ENCODE measurements around the gene GRM5. TPM values are rescaled to one million over a fixed set of nuclear protein-coding genes. Genes with fewer than 3 reads are reported as not detected.
"Not testable (repeated sequence)": the region's sequence is repeated elsewhere in the genome, so short reads cannot be mapped to it uniquely, and the experiment has no call there.

GRM5 gene
- total and polyA plus RNA-seq, 4 donors = not detected

DNA sequence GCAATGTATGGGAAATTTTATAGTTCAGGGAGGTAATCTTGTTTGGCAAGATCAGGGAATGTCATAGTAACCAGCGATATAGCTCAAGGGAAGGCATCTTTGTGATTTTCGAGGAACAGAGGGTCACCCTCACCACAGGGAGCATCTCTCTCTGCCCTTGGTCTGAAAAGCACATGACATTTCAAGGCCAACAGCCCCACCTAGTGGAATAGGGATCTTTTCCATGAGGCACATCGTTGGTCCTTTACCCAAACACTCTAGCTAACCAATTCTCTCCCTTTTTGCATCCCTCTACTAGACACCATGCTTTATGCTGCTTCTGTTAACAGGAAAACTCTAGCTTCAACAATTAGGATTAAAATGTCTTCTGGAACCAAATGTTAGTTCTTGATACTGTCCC is 179.0 kb downstream of the GRM5 start:
- no peak for DNase-seq (ENCODE audit: low spot score)
- Histone ChIP-seq H3K4me3 (ENCODE audit: low read depth in 1 of 3, low read length in 3 of 3) (no peak overlapping the region), H3K9ac (ENCODE audit: low read depth in 1 of 2, low read length in 2 of 2) (no peak overlapping the region), H3K27ac (ENCODE audit: low read depth in 1 of 2, low read length in 2 of 2) (no peak overlapping the region), H3K4me1 (ENCODE audit: control insufficient read depth in 4 of 4, insufficient read depth in 4 of 4, low read length in 3 of 4) (no peaks in the 10 kb centered on the region), H3K36me3 (ENCODE audit: control insufficient read depth in 4 of 4, insufficient read depth in 3 of 4, low read depth in 1 of 4, low read length in 3 of 4) (no peaks in the 10 kb centered on the region), H3K27me3 (ENCODE audit: control insufficient read depth in 4 of 4, insufficient read depth in 4 of 4, low read length in 3 of 4) (no peaks in the 10 kb centered on the region), H3K9me3 (ENCODE audit: control insufficient read depth in 4 of 4, low read length in 3 of 4) (no peaks in the 10 kb centered on the region)
- 48% methylated on average over 3 of the region's 3 CpGs for WGBS
- TF ChIP-seq RAD21 (IDR thresholded peaks at IDR 0.05) = peak; percentile 81 to 87
- TF ChIP-seq NR2F2 (IDR thresholded peaks at IDR 0.05) = no peak
- TF ChIP-seq, protein P1, sequence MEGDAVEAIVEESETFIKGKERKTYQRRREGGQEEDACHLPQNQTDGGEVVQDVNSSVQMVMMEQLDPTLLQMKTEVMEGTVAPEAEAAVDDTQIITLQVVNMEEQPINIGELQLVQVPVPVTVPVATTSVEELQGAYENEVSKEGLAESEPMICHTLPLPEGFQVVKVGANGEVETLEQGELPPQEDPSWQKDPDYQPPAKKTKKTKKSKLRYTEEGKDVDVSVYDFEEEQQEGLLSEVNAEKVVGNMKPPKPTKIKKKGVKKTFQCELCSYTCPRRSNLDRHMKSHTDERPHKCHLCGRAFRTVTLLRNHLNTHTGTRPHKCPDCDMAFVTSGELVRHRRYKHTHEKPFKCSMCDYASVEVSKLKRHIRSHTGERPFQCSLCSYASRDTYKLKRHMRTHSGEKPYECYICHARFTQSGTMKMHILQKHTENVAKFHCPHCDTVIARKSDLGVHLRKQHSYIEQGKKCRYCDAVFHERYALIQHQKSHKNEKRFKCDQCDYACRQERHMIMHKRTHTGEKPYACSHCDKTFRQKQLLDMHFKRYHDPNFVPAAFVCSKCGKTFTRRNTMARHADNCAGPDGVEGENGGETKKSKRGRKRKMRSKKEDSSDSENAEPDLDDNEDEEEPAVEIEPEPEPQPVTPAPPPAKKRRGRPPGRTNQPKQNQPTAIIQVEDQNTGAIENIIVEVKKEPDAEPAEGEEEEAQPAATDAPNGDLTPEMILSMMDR (IDR thresholded peaks at IDR 0.05; ENCODE audit: low read depth, low read length, missing input control) = peak; percentile 57

DNA sequence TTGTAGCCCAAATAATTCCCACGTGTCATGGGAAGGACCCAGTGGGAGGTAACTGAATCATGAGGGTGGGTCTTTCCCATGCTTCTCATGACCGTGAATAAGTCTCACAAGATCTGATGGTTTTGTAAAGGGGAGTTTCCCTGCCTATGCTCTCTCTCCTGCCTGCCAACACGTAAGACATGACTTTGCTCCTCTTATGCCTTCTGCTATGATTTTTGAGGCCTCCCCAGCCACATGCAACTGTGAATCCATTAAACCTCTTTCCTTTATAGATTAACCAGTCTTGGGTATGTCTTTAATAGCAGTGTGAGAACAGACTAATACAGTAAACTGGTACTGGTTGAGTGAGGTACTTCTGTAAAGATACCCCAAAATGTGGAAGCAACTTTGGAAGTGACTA is 183.0 kb downstream of the GRM5 start:
- not testable (repeated sequence) for H3K9ac ChIP-seq (ENCODE audit: low read depth in 1 of 2, low read length in 2 of 2); H3K27me3 ChIP-seq (ENCODE audit: control insufficient read depth in 4 of 4, insufficient read depth in 4 of 4, low read length in 3 of 4); H3K9me3 ChIP-seq (ENCODE audit: control insufficient read depth in 4 of 4, low read length in 3 of 4); H3K36me3 ChIP-seq (ENCODE audit: control insufficient read depth in 4 of 4, insufficient read depth in 3 of 4, low read depth in 1 of 4, low read length in 3 of 4); H3K4me1 ChIP-seq (ENCODE audit: control insufficient read depth in 4 of 4, insufficient read depth in 4 of 4, low read length in 3 of 4); H3K4me3 ChIP-seq (ENCODE audit: low read depth in 1 of 3, low read length in 3 of 3); DNase-seq (ENCODE audit: low spot score); H3K27ac ChIP-seq (ENCODE audit: low read depth in 1 of 2, low read length in 2 of 2)
- 94% methylated on average over 3 of the region's 3 CpGs for WGBS

DNA sequence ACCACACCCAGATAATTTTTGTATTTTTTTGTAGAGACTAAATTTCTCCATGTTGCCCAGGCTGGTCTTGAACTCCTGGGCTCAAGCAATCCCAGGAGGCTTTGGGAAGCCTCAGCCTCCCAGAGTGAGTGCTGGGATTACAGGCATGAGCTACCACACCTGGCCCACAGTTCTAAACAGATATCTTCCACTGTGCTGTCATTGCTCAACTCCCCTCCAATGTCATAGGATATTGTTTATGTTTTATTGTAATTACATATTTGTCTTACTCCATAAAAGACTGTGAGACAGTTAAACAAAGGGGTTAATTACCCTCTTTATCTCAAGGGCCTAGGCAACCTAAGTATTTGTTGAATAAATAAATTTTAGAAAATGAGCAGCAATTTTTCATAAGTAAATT is 204.2 kb downstream of the GRM5 start:
- TF ChIP-seq, protein P2, sequence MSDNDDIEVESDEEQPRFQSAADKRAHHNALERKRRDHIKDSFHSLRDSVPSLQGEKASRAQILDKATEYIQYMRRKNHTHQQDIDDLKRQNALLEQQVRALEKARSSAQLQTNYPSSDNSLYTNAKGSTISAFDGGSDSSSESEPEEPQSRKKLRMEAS (IDR thresholded peaks at IDR 0.05) = no peak
- TF ChIP-seq HNF4G (IDR thresholded peaks at IDR 0.05) (no peak), SP1 (IDR thresholded peaks at IDR 0.05) (no peak), NR2F2 (IDR thresholded peaks at IDR 0.05) (no peak), RXRA (IDR thresholded peaks at IDR 0.05) (no peak), TAF1 (conservative IDR thresholded peaks at IDR 0.05) (no peak), FOXA2 (IDR thresholded peaks at IDR 0.05) (no peak), JUND (IDR thresholded peaks at IDR 0.05) (no peak)
- no peak for DNase-seq (ENCODE audit: low spot score)
- Histone ChIP-seq H3K36me3 (ENCODE audit: control insufficient read depth in 4 of 4, insufficient read depth in 3 of 4, low read depth in 1 of 4, low read length in 3 of 4) (no peaks in the 10 kb centered on the region), H3K4me3 (ENCODE audit: low read depth in 1 of 3, low read length in 3 of 3) (no peak overlapping the region), H3K27ac (ENCODE audit: low read depth in 1 of 2, low read length in 2 of 2) (no peak overlapping the region), H3K9ac (ENCODE audit: low read depth in 1 of 2, low read length in 2 of 2) (no peak overlapping the region), H3K27me3 (ENCODE audit: control insufficient read depth in 4 of 4, insufficient read depth in 4 of 4, low read length in 3 of 4) (no peaks in the 10 kb centered on the region), H3K4me1 (ENCODE audit: control insufficient read depth in 4 of 4, insufficient read depth in 4 of 4, low read length in 3 of 4) (no peaks in the 10 kb centered on the region), H3K9me3 (ENCODE audit: control insufficient read depth in 4 of 4, low read length in 3 of 4) (no peaks in the 10 kb centered on the region)

DNA sequence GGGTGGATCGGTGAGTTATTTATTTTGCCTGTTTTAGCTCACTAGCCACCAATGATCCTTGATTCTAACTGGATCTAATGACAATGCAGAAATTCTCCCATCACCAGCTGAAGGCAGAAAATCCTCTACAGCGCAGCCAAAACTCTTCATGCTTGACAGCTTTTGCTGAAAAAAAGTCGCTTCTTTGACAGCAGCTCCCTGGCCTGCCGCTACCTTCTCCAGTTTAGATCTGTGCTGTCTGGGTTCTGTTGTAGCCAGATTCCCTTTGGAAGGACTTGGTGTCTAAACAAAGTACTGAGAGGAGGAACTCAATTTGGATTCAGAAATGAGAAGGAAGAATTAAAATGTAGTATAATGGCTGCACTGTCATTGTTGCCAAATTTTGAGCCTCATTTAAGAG is 205.4 kb downstream of the GRM5 start:
- H3K9ac ChIP-seq (ENCODE audit: low read depth in 1 of 2, low read length in 2 of 2); H3K9me3 ChIP-seq (ENCODE audit: control insufficient read depth in 4 of 4, low read length in 3 of 4); H3K27me3 ChIP-seq (ENCODE audit: control insufficient read depth in 4 of 4, insufficient read depth in 4 of 4, low read length in 3 of 4); H3K4me3 ChIP-seq (ENCODE audit: low read depth in 1 of 3, low read length in 3 of 3); H3K4me1 ChIP-seq (ENCODE audit: control insufficient read depth in 4 of 4, insufficient read depth in 4 of 4, low read length in 3 of 4); H3K36me3 ChIP-seq (ENCODE audit: control insufficient read depth in 4 of 4, insufficient read depth in 3 of 4, low read depth in 1 of 4, low read length in 3 of 4); H3K27ac ChIP-seq (ENCODE audit: low read depth in 1 of 2, low read length in 2 of 2); DNase-seq (ENCODE audit: low spot score): not testable (repeated sequence)
- WGBS = 90% methylated on average over 4 of the region's 4 CpGs

DNA sequence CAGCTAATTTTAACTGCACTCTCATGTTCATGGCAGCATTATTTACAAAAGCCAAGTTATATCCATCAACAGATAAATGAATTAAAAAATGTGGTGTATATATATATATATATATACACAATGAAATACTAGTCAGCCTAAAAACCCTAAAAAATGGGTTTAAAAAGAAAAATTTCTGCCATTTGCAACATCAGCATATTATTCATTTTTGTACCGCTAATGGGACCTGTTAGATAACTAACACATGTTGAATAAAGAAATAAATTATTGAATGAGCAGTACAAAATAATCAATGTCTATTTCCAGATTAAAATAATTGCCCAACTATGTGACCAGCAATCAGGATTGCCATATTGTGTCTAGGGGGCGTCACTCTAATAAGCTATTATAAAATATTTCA is 211.8 kb downstream of the GRM5 start:
- H3K9me3 ChIP-seq (ENCODE audit: control insufficient read depth in 4 of 4, low read length in 3 of 4); H3K27ac ChIP-seq (ENCODE audit: low read depth in 1 of 2, low read length in 2 of 2); H3K4me3 ChIP-seq (ENCODE audit: low read depth in 1 of 3, low read length in 3 of 3); DNase-seq (ENCODE audit: low spot score); H3K9ac ChIP-seq (ENCODE audit: low read depth in 1 of 2, low read length in 2 of 2); H3K36me3 ChIP-seq (ENCODE audit: control insufficient read depth in 4 of 4, insufficient read depth in 3 of 4, low read depth in 1 of 4, low read length in 3 of 4); H3K27me3 ChIP-seq (ENCODE audit: control insufficient read depth in 4 of 4, insufficient read depth in 4 of 4, low read length in 3 of 4); H3K4me1 ChIP-seq (ENCODE audit: control insufficient read depth in 4 of 4, insufficient read depth in 4 of 4, low read length in 3 of 4): not testable (repeated sequence)
- 89% methylated on average over 2 of the region's 2 CpGs for WGBS

DNA sequence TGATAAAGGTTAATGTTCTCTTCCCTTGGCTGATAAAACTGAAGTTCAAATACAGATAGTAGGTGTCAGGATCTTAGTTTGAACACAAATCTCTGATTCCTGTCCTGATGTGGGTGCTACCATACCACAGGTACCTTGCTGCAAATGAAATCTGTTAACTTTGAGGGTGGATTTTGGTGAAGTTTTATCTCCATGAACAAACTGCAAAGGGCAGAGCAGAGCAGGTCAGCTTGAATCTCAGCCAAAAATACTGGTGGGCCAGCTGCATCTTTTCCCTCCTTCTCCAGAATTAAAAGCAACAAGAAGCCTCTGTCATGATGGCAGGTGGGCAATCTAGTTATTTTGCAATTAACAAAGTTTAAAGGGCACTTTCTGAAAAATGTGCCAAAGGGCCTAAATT is 214.2 kb downstream of the GRM5 start:
- not testable (repeated sequence) for H3K27ac ChIP-seq (ENCODE audit: low read depth in 1 of 2, low read length in 2 of 2); H3K36me3 ChIP-seq (ENCODE audit: control insufficient read depth in 4 of 4, insufficient read depth in 3 of 4, low read depth in 1 of 4, low read length in 3 of 4); H3K27me3 ChIP-seq (ENCODE audit: control insufficient read depth in 4 of 4, insufficient read depth in 4 of 4, low read length in 3 of 4); H3K4me3 ChIP-seq (ENCODE audit: low read depth in 1 of 3, low read length in 3 of 3); H3K4me1 ChIP-seq (ENCODE audit: control insufficient read depth in 4 of 4, insufficient read depth in 4 of 4, low read length in 3 of 4); H3K9me3 ChIP-seq (ENCODE audit: control insufficient read depth in 4 of 4, low read length in 3 of 4); DNase-seq (ENCODE audit: low spot score); H3K9ac ChIP-seq (ENCODE audit: low read depth in 1 of 2, low read length in 2 of 2)

DNA sequence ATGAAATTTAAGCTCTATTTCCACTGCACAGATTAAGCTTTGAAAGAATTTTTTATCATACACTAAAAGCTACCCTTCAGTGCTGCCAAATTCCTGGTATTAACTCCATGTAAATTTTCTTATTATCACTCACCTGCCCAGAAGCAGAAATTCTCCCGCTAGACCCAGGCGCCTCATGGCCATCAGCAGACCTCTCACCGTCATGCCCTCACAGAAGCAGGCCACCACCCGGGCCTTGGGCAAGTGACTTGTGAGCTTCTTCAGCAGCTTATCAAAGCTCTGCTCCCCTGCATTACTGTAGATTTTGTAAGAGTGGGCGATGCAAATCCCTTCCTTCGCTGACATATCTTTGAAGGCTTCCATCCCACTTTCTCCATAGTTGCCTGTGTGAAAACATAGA is 216.0 kb downstream of the GRM5 start:
- H3K9ac ChIP-seq (ENCODE audit: low read depth in 1 of 2, low read length in 2 of 2); H3K4me1 ChIP-seq (ENCODE audit: control insufficient read depth in 4 of 4, insufficient read depth in 4 of 4, low read length in 3 of 4); H3K9me3 ChIP-seq (ENCODE audit: control insufficient read depth in 4 of 4, low read length in 3 of 4); H3K36me3 ChIP-seq (ENCODE audit: control insufficient read depth in 4 of 4, insufficient read depth in 3 of 4, low read depth in 1 of 4, low read length in 3 of 4); DNase-seq (ENCODE audit: low spot score); H3K4me3 ChIP-seq (ENCODE audit: low read depth in 1 of 3, low read length in 3 of 3); H3K27ac ChIP-seq (ENCODE audit: low read depth in 1 of 2, low read length in 2 of 2); H3K27me3 ChIP-seq (ENCODE audit: control insufficient read depth in 4 of 4, insufficient read depth in 4 of 4, low read length in 3 of 4): not testable (repeated sequence)
- 98% methylated on average over 4 of the region's 6 CpGs for WGBS
